ENCODE measurements around the gene SORBS1. TPM values are rescaled to one million over a fixed set of nuclear protein-coding genes. Genes with fewer than 3 reads are reported as not detected.

The SORBS1 gene
- total and polyA plus RNA-seq, 4 donors = 13.1 to 68.9 (median 44.0) TPM

- DNase-seq = no peak
- no peak for TF ChIP-seq CTCF (IDR thresholded peaks at IDR 0.05; ENCODE audit: control extremely low read depth, extremely low read depth)
These were observed 230.2 kb downstream of the SORBS1 start for GRCh38 chr10:95330966-95331453.

GRCh38 chr10:95329296-95329695, 231.9 kb downstream of the SORBS1 start:
- Histone ChIP-seq H3K4me3 (no peak overlapping the region), H3K36me3 (ENCODE audit: control insufficient read depth in 4 of 4, insufficient read depth in 4 of 4, low read length in 4 of 4) (peaks cover 0 to 6% (median 2%) of the 10 kb centered on the region in 4 donors)
- ATAC-seq (ENCODE audit: insufficient read depth, low FRiP score) = peak; percentile 28

More at GRCh38 chr10:95330966-95331453, 230.2 kb downstream of the SORBS1 start:
- 67 to 72% methylated on average over 1 of the region's 1 CpG for whole genome bisulfite sequencing, 2 donors
- Histone ChIP-seq H3K4me3 (no peak overlapping the region), H3K9ac (ENCODE audit: insufficient read depth in 1 of 2, low read length in 2 of 2) (no peak overlapping the region), H3K4me1 (ENCODE audit: control insufficient read depth in 5 of 5, insufficient read depth in 5 of 5, low read length in 5 of 5) (peaks cover 0 to 39% (median 2%) of the 10 kb centered on the region in 5 donors), H3K36me3 (ENCODE audit: control insufficient read depth in 4 of 4, insufficient read depth in 4 of 4, low read length in 4 of 4) (peaks cover 2 to 6% (median 2%) of the 10 kb centered on the region in 4 donors), H3K27me3 (ENCODE audit: control insufficient read depth in 3 of 3, insufficient read depth in 3 of 3, low read length in 2 of 3) (no peaks in the 10 kb centered on the region), H3K9me3 (ENCODE audit: control insufficient read depth in 4 of 4, insufficient read depth in 3 of 4, low read length in 3 of 4) (no peaks in the 10 kb centered on the region), H3K27ac (ENCODE audit: low read depth in 1 of 2, low read length in 1 of 2) (no peak overlapping the region)
- no peak for ATAC-seq (ENCODE audit: insufficient read depth, low FRiP score)

GRCh38 chr10:95328013-95328412, 233.2 kb downstream of the SORBS1 start:
- ATAC-seq (ENCODE audit: insufficient read depth, low FRiP score) (no peak), DNase-seq (no peak)
- no peaks in the 10 kb centered on the region for H3K27me3 ChIP-seq (ENCODE audit: control insufficient read depth in 3 of 3, insufficient read depth in 3 of 3, low read length in 2 of 3)
- WGBS, 2 donors = 81 to 85% methylated on average over 3 of the region's 3 CpGs
- peak overlapping the region in 1 of 2 donors; percentile 22 for H3K27ac ChIP-seq (ENCODE audit: low read depth in 1 of 2, low read length in 1 of 2)
- H3K9me3 ChIP-seq (ENCODE audit: control insufficient read depth in 4 of 4, insufficient read depth in 3 of 4, low read length in 3 of 4) = no peaks in the 10 kb centered on the region
- H3K36me3 ChIP-seq (ENCODE audit: control insufficient read depth in 4 of 4, insufficient read depth in 4 of 4, low read length in 4 of 4) = peaks cover 0 to 6% (median 2%) of the 10 kb centered on the region in 4 donors
- no peak overlapping the region for H3K9ac ChIP-seq (ENCODE audit: insufficient read depth in 1 of 2, low read length in 2 of 2)
- H3K4me1 ChIP-seq (ENCODE audit: control insufficient read depth in 5 of 5, insufficient read depth in 5 of 5, low read length in 5 of 5) = peaks cover 0 to 30% (median 0%) of the 10 kb centered on the region in 5 donors
- TF ChIP-seq CTCF (IDR thresholded peaks at IDR 0.05; ENCODE audit: control extremely low read depth, extremely low read depth) = no peak
- H3K4me3 ChIP-seq = no peak overlapping the region

More at GRCh38 chr10:95329296-95329695, 231.9 kb downstream of the SORBS1 start:
- H3K9ac ChIP-seq (ENCODE audit: insufficient read depth in 1 of 2, low read length in 2 of 2) = no peak overlapping the region
- peaks cover 0 to 34% (median 2%) of the 10 kb centered on the region in 5 donors for H3K4me1 ChIP-seq (ENCODE audit: control insufficient read depth in 5 of 5, insufficient read depth in 5 of 5, low read length in 5 of 5)
- 81 to 92% methylated on average over 9 of the region's 9 CpGs for WGBS, 2 donors
- H3K27ac ChIP-seq (ENCODE audit: low read depth in 1 of 2, low read length in 1 of 2) = peak overlapping the region in 1 of 2 donors; percentile 13
- H3K9me3 ChIP-seq (ENCODE audit: control insufficient read depth in 4 of 4, insufficient read depth in 3 of 4, low read length in 3 of 4) = no peaks in the 10 kb centered on the region
- no peak for DNase-seq
- no peak for TF ChIP-seq CTCF (IDR thresholded peaks at IDR 0.05; ENCODE audit: control extremely low read depth, extremely low read depth)
- no peaks in the 10 kb centered on the region for H3K27me3 ChIP-seq (ENCODE audit: control insufficient read depth in 3 of 3, insufficient read depth in 3 of 3, low read length in 2 of 3)

- Histone ChIP-seq H3K9ac (ENCODE audit: insufficient read depth in 1 of 2, low read length in 2 of 2) (no peak overlapping the region), H3K27ac (ENCODE audit: low read depth in 1 of 2, low read length in 1 of 2) (peak overlapping the region; percentile 3 to 35), H3K36me3 (ENCODE audit: control insufficient read depth in 4 of 4, insufficient read depth in 4 of 4, low read length in 4 of 4) (peaks cover 0 to 6% (median 2%) of the 10 kb centered on the region in 4 donors), H3K9me3 (ENCODE audit: control insufficient read depth in 4 of 4, insufficient read depth in 3 of 4, low read length in 3 of 4) (no peaks in the 10 kb centered on the region), H3K27me3 (ENCODE audit: control insufficient read depth in 3 of 3, insufficient read depth in 3 of 3, low read length in 2 of 3) (no peaks in the 10 kb centered on the region), H3K4me1 (ENCODE audit: control insufficient read depth in 5 of 5, insufficient read depth in 5 of 5, low read length in 5 of 5) (peaks cover 0 to 30% (median 0%) of the 10 kb centered on the region in 5 donors), H3K4me3 (no peak overlapping the region)
- TF ChIP-seq CTCF (IDR thresholded peaks at IDR 0.05; ENCODE audit: control extremely low read depth, extremely low read depth) = no peak
- ATAC-seq (ENCODE audit: insufficient read depth, low FRiP score) = peak; percentile 55
- DNase-seq = peak in 2 of 3 donors; percentile 31 to 59
- WGBS, 2 donors = 48 to 69% methylated on average over 5 of the region's 5 CpGs
These were observed 233.8 kb downstream of the SORBS1 start for GRCh38 chr10:95327367-95327766.

Measured in lung (tissue), 12 donors.